Karpas-422 (cell line): ENCODE measurements around the gene BASP1. TPM values are rescaled to one million over a fixed set of nuclear protein-coding genes. Genes with fewer than 3 reads are reported as not detected.
"Not testable (repeated sequence)": the region's sequence is repeated elsewhere in the genome, so short reads cannot be mapped to it uniquely, and the experiment has no call there.

Experiments
- DNase-seq: peaks from one replicate; pipeline ENCODE4 v3.0.0-alpha.2; 2015
- H2AFZ ChIP-seq: fragments of 200-600 bp; sonication (generic); 2 replicates; pipeline ENCODE4 v1.6.1; 2014; ENCODE audit warnings: antibody characterized with exemption, low read length, mixed read lengths
- H3K27ac ChIP-seq: fragments of 200-600 bp; sonication (generic); 2 replicates; pipeline ENCODE4 v1.5.1; 2014; ENCODE audit warnings: mild to moderate bottlenecking, low read length, moderate library complexity
- H3K27me3 ChIP-seq: fragments of 200-600 bp; sonication (generic); 2 replicates; pipeline ENCODE4 v1.6.1; 2014; ENCODE audit warnings: low read length, mixed read lengths
- H3K36me3 ChIP-seq: fragments of 200-600 bp; sonication (generic); 2 replicates; pipeline ENCODE4 v1.6.1; 2014; ENCODE audit warnings: low read length, mixed read lengths; ENCODE audit not compliant: insufficient read depth
- H3K4me1 ChIP-seq: fragments of 200-600 bp; sonication (generic); 2 replicates; pipeline ENCODE4 v1.6.1; 2014; ENCODE audit warnings: mild to moderate bottlenecking, low read length, mixed read lengths
- H3K4me2 ChIP-seq: fragments of 200-600 bp; sonication (generic); 2 replicates; pipeline ENCODE4 v1.6.1; 2014; ENCODE audit warnings: low read length, low read depth, mild to moderate bottlenecking; ENCODE audit not compliant: poor library complexity, severe bottlenecking
- H3K4me3 ChIP-seq: fragments of 200-600 bp; sonication (generic); 2 replicates; pipeline ENCODE4 v1.5.1; 2014; ENCODE audit warnings: mild to moderate bottlenecking, antibody characterized with exemption, low read length, mixed read lengths
- H3K79me2 ChIP-seq: fragments of 200-600 bp; sonication (generic); 2 replicates; pipeline ENCODE4 v1.6.1; 2014; ENCODE audit warnings: mild to moderate bottlenecking, low read length, mixed read lengths
- H3K9ac ChIP-seq: fragments of 200-600 bp; sonication (generic); 2 replicates; pipeline ENCODE4 v1.6.0; 2014; ENCODE audit warnings: low read length
- H3K9me2 ChIP-seq: fragments of 200-600 bp; sonication (generic), shearing (Covaris generic); replicated peaks from 2 replicates; pipeline ENCODE4 v1.6.0; 2014; ENCODE audit warnings: mild to moderate bottlenecking, low read length, moderate library complexity; ENCODE audit not compliant: insufficient read depth
- H3K9me3 ChIP-seq: fragments of 300-700, 200-600 bp; sonication (generic); 2 replicates; pipeline ENCODE4 v1.6.1; 2014; ENCODE audit warnings: low read length, mixed read lengths
- H4K20me1 ChIP-seq: fragments of 200-600 bp; sonication (generic); 2 replicates; pipeline ENCODE4 v1.6.1; 2014; ENCODE audit warnings: mild to moderate bottlenecking, antibody characterized with exemption, low read length, low read depth; ENCODE audit not compliant: insufficient read depth
- total RNA-seq: library from RNA; depleted of rRNA; stranded (reverse); fragments of >200 nt; shearing (Covaris generic); gene quantifications from 2 replicates; pipeline ENCODE4 v1.2.3, GENCODE V29; 2014; ENCODE audit warnings: low replicate concordance

Gene BASP1
- total RNA-seq, 1 experiment from 2014 or later, result 25.8 TPM

GRCh38 chr5:17307440-17307839, 90.0 kb downstream of the BASP1 start:
- not testable (repeated sequence) for H4K20me1 ChIP-seq, H3K9me3 ChIP-seq, H3K27me3 ChIP-seq, H3K4me3 ChIP-seq, H3K79me2 ChIP-seq, H3K9ac ChIP-seq, H3K4me2 ChIP-seq, H3K4me1 ChIP-seq, H2AFZ ChIP-seq, H3K36me3 ChIP-seq, H3K27ac ChIP-seq, DNase-seq, H3K9me2 ChIP-seq

GRCh38 chr5:17308326-17309065, 91.1 kb downstream of the BASP1 start:
- Histone ChIP-seq H3K4me1 (no peaks in the 10 kb centered on the region), H3K27ac (no peak overlapping the region), H3K9me3 (no peaks in the 10 kb centered on the region), H3K36me3 (no peaks in the 10 kb centered on the region), H3K4me2 (no peak overlapping the region), H3K9ac (no peak overlapping the region), H4K20me1 (no peaks in the 10 kb centered on the region), H3K79me2 (no peaks in the 10 kb centered on the region), H3K27me3 (no peaks in the 10 kb centered on the region), H3K9me2 (no peaks in the 10 kb centered on the region), H3K4me3 (no peak overlapping the region), H2AFZ (no peak overlapping the region)
- DNase-seq, result no peak

- Histone ChIP-seq H3K9me2 (no peaks in the 10 kb centered on the region), H3K79me2 (no peaks in the 10 kb centered on the region), H3K4me3 (no peak overlapping the region), H3K36me3 (no peaks in the 10 kb centered on the region), H3K27me3 (no peaks in the 10 kb centered on the region), H4K20me1 (no peaks in the 10 kb centered on the region), H3K27ac (no peak overlapping the region), H3K4me2 (no peak overlapping the region), H3K4me1 (no peaks in the 10 kb centered on the region; the same call in 1 of the 2 replicates), H3K9ac (no peak overlapping the region), H3K9me3 (no peaks in the 10 kb centered on the region), H2AFZ (no peak overlapping the region)
- DNase-seq, result no peak
Observed at GRCh38 chr5:17309462-17309861, 92.0 kb downstream of the BASP1 start.

DNA sequence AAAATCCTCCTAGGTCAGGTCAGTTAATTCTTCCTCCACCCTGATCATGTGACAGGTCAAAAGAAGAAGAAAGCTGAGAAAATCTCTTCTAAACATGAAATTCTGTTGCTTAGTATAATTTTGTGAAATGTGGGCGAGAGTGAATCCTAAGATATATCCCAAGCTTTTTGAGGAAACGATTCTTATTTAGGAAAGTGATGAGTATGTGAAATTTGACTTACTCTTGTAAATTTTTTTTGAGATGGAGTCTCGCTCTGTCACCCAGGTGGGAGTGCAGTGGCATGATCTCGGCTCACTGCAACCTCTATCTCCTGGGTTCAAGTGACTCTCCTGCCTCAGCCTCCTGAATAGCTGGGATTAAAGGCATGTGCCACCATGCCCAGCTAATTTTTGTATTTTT, 93.1 kb downstream of the BASP1 start:
- not testable (repeated sequence) for H2AFZ ChIP-seq, H3K27me3 ChIP-seq, H3K4me3 ChIP-seq, H3K79me2 ChIP-seq, DNase-seq, H3K9me2 ChIP-seq, H4K20me1 ChIP-seq, H3K9ac ChIP-seq, H3K27ac ChIP-seq, H3K9me3 ChIP-seq, H3K4me2 ChIP-seq, H3K36me3 ChIP-seq
- H3K4me1 ChIP-seq, result peaks cover 10% of the 10 kb centered on the region

DNA sequence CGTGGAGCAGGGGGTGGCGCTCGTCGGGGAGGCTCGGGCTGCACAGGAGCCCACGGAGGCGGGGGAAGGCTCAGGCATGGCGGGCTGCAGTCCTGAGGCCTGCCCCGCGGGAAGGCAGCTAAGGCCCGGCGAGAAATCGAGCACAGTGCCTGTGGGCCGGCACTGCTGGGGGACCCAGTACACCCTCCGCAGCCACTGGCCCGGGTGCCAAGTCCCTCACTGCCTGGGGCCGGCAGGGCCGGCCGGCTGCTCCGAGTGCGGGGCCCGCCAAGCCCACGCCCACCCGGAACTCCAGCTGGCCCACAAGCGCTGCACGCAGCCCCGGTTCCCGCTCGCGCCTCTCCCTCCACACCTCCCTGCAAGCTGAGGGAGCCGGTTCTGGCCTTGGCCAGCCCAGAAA, 94.4 kb downstream of the BASP1 start:
- peaks cover 23% of the 10 kb centered on the region for H3K4me1 ChIP-seq
- H4K20me1 ChIP-seq, H3K27ac ChIP-seq, H3K9ac ChIP-seq, DNase-seq, H3K36me3 ChIP-seq, H3K9me2 ChIP-seq, H3K4me2 ChIP-seq, H3K79me2 ChIP-seq, H3K27me3 ChIP-seq, H3K4me3 ChIP-seq, H3K9me3 ChIP-seq, H2AFZ ChIP-seq: not testable (repeated sequence)

- Histone ChIP-seq H3K4me1 (peaks cover 29% of the 10 kb centered on the region), H4K20me1 (no peaks in the 10 kb centered on the region), H3K79me2 (no peaks in the 10 kb centered on the region), H3K9ac (no peak overlapping the region), H3K27ac (no peak overlapping the region), H2AFZ (no peak overlapping the region), H3K36me3 (no peaks in the 10 kb centered on the region), H3K4me3 (no peak overlapping the region), H3K27me3 (no peaks in the 10 kb centered on the region), H3K9me3 (no peaks in the 10 kb centered on the region), H3K9me2 (no peaks in the 10 kb centered on the region), H3K4me2 (no peak overlapping the region)
- no peak for DNase-seq
Observed at GRCh38 chr5:17312358-17312757, 94.9 kb downstream of the BASP1 start.

DNA sequence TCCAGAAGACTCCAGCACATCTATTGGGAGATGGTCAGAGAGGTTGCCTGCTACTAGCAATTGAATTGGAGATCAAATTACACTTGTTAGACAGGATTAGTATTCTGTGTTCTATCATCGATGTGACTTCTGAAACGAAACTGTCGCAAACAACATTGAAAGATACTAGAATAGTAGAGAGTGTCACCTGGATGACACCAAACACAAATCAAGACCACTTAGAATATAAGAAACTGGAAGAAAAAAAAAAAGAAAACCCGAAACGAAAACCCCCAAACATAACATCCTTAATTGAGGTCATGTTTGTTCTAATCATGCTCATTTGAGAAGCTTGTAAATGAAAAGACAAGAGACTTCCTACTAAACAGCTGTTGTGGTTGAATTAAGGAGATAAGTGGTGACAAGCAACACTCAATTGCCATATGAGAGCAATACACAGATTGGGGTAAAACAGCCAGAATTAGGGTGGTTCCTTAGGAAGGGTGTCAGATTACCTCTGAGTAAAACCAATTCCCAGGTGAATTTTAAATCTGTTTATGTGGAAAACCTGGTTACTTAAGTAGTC, 97.6 kb downstream of the BASP1 start:
- peaks cover 53% of the 10 kb centered on the region for H3K4me1 ChIP-seq
- peak; percentile 64 for DNase-seq
- no peak overlapping the region for H3K9ac ChIP-seq
- no peaks in the 10 kb centered on the region for H3K9me2 ChIP-seq
- H2AFZ ChIP-seq, result peak overlapping the region; percentile 19; the same call in 1 of the 2 replicates
- H3K36me3 ChIP-seq, result no peaks in the 10 kb centered on the region
- H3K79me2 ChIP-seq, result no peaks in the 10 kb centered on the region
- H4K20me1 ChIP-seq, result no peaks in the 10 kb centered on the region
- H3K4me3 ChIP-seq, result peak overlapping the region; percentile 5; the same call in 1 of the 2 replicates
- H3K9me3 ChIP-seq, result no peaks in the 10 kb centered on the region
- peak overlapping the region; percentile 68 for H3K4me2 ChIP-seq
- no peaks in the 10 kb centered on the region for H3K27me3 ChIP-seq
- H3K27ac ChIP-seq, result peak overlapping the region; percentile 97

DNA sequence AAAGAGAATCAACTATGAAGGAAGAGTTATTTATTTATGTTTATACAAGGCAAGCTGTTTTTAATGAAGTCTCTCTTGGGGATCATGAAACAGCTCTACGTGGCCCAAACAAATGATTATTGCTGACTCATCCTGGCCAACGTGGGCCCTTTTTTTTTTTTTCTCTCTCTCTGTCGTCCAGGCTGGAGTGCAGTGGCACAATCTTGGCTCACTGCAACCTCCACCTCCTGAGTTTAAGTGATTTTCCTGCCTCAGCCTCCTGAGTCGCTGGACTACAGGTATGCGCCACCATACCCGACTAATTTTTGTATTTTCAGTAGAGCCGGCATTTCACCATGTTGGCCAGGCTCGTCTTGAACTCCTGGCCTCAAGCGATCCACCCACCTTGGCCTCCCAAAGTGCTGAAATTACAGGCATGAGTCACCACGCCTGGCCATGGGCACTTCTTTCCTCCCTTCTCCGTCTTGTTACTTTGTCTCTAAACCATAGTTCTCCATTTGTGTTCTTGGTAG, 98.3 kb downstream of the BASP1 start:
- Histone ChIP-seq H2AFZ (peak overlapping the region; percentile 19), H3K4me1 (peaks cover 53% of the 10 kb centered on the region), H3K27me3 (no peaks in the 10 kb centered on the region), H3K9me3 (no peaks in the 10 kb centered on the region), H3K4me2 (peak overlapping the region; percentile 68), H3K79me2 (no peaks in the 10 kb centered on the region), H3K9me2 (no peaks in the 10 kb centered on the region), H3K27ac (peak overlapping the region; percentile 97), H3K4me3 (peak overlapping the region; percentile 47), H4K20me1 (no peaks in the 10 kb centered on the region), H3K9ac (peak overlapping the region; percentile 65), H3K36me3 (no peaks in the 10 kb centered on the region)
- DNase-seq, result peak; percentile 45
